WTC11 (cell line): ENCODE measurements around the gene LPP.

Source experiments
- CTCF ChIP-seq: fragments of 200-600 bp; IDR thresholded peaks from 2 replicates; pipeline ENCODE4 v1.8.0; 2022; ENCODE audit warnings: antibody characterized with exemption
- TF ChIP-seq, protein P1 (sequence below): sonication (generic); formaldehyde crosslinking; IDR thresholded peaks from 2 replicates; pipeline ENCODE4 v1.8.1; 2022; ENCODE audit warnings: mild to moderate bottlenecking, missing genetic modification reagents, moderate library complexity, borderline replicate concordance
- TF ChIP-seq, protein P2 (sequence below): sonication (generic); formaldehyde crosslinking; IDR thresholded peaks from 2 replicates; pipeline ENCODE4 v1.8.0; 2022; ENCODE audit warnings: mild to moderate bottlenecking, missing genetic modification reagents

GRCh38 chr3:188178293-188178936, 24.5 kb downstream of the LPP start:
- TF ChIP-seq, protein P1, sequence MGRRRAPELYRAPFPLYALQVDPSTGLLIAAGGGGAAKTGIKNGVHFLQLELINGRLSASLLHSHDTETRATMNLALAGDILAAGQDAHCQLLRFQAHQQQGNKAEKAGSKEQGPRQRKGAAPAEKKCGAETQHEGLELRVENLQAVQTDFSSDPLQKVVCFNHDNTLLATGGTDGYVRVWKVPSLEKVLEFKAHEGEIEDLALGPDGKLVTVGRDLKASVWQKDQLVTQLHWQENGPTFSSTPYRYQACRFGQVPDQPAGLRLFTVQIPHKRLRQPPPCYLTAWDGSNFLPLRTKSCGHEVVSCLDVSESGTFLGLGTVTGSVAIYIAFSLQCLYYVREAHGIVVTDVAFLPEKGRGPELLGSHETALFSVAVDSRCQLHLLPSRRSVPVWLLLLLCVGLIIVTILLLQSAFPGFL (CRISPR knock-in tag), result no peak
- no peak for TF ChIP-seq CTCF
- TF ChIP-seq, protein P2, sequence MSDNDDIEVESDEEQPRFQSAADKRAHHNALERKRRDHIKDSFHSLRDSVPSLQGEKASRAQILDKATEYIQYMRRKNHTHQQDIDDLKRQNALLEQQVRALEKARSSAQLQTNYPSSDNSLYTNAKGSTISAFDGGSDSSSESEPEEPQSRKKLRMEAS (CRISPR knock-in tag), result no peak
